BE2C (cell line): Measurements from ENCODE around the gene PGLYRP1.

Experiments used
- DNase-seq: peaks from one replicate; pipeline ENCODE4 v3.0.0-alpha.2; 2020
- H3K27me3 ChIP-seq: fragments of 250-450 bp; sonication (Bioruptor Pico); 2 replicates; pipeline ENCODE4 v1.5.1; 2020; ENCODE audit warnings: mild to moderate bottlenecking
- H3K36me3 ChIP-seq: fragments of 250-450 bp; sonication (Bioruptor Pico); 2 replicates; pipeline ENCODE4 v1.5.1; 2020; ENCODE audit warnings: mild to moderate bottlenecking
- H3K4me1 ChIP-seq: fragments of 250-450 bp; sonication (Bioruptor Pico); 2 replicates; pipeline ENCODE4 v1.5.1; 2020
- H3K4me3 ChIP-seq: 2 replicates; pipeline ENCODE4 v1.5.1; 2011; ENCODE audit warnings: low read depth, low read length
- H3K9me3 ChIP-seq: fragments of 250-450 bp; sonication (Bioruptor Pico); 2 replicates; pipeline ENCODE4 v1.5.1; 2020
- TF ChIP-seq, protein P1 (sequence below): IDR thresholded peaks from 2 replicates; pipeline ENCODE4 v1.5.1; 2012; ENCODE audit warnings: mild to moderate bottlenecking, low read depth, low read length

PGLYRP1 gene

DNA sequence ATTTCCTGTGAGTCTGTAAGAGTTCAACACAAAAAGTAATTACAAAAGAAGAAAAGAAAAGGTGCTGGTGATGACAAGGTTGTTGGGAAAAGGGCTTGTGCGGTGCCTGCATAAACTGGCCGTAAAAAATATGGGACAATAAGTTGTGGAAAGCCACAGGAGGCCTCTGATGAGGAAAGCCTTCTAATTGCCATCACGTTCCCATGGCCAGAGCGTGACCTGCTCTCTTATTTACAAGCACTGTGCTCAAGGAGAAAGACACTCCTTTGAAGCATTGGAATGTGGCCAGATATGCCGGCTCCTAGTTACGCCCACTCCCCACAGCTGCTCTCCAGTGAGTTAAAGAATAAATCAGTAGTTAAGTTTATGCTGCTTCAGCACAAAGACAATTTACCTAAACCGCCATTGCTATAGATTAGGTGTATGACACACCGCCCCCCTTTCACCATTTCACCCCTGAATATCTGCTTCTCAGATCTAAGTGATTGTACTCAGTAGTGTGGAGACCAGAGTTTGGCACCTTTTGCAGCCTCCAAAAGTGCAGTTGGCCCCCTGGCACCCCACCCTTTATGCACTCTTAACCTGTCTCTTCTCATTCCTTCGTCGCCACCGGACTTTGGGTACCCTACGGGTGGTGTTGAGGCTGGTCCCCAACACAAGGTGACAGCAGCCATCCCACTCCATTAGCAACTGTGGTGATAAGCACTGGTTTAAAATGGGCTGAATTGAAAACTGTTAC, 8.1 kb upstream of the PGLYRP1 start:
- Histone ChIP-seq H3K27me3 (peaks cover 28% of the 10 kb centered on the region), H3K4me1 (no peaks in the 10 kb centered on the region), H3K9me3 (no peaks in the 10 kb centered on the region), H3K36me3 (no peaks in the 10 kb centered on the region), H3K4me3 (no peak overlapping the region)
- DNase-seq, result no peak
- TF ChIP-seq, protein P1, sequence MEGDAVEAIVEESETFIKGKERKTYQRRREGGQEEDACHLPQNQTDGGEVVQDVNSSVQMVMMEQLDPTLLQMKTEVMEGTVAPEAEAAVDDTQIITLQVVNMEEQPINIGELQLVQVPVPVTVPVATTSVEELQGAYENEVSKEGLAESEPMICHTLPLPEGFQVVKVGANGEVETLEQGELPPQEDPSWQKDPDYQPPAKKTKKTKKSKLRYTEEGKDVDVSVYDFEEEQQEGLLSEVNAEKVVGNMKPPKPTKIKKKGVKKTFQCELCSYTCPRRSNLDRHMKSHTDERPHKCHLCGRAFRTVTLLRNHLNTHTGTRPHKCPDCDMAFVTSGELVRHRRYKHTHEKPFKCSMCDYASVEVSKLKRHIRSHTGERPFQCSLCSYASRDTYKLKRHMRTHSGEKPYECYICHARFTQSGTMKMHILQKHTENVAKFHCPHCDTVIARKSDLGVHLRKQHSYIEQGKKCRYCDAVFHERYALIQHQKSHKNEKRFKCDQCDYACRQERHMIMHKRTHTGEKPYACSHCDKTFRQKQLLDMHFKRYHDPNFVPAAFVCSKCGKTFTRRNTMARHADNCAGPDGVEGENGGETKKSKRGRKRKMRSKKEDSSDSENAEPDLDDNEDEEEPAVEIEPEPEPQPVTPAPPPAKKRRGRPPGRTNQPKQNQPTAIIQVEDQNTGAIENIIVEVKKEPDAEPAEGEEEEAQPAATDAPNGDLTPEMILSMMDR, result no peak

DNA sequence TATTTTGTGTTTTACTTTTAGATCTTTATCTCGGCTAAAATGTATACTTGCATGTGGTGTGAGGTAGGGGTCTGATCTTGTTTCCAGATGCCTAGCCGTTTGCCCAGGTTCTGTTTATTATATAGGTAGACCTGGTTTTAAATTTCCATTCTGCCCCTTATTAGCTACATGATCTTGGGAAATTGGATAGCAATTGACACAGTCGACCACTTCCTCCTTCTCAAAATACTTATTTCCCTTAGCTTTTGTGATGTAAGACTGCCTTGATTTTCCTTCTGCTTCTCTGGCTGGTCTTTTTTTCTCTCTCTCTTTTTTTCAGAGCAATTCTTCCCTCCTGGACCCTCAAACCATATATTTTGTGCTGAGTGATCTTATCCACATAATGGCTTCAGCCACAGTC, 3.0 kb upstream of the PGLYRP1 start:
- Histone ChIP-seq H3K4me3 (no peak overlapping the region), H3K4me1 (no peaks in the 10 kb centered on the region), H3K9me3 (no peaks in the 10 kb centered on the region), H3K36me3 (no peaks in the 10 kb centered on the region), H3K27me3 (peaks cover 10% of the 10 kb centered on the region)
- no peak for DNase-seq
- TF ChIP-seq, protein P1, result no peak

DNA sequence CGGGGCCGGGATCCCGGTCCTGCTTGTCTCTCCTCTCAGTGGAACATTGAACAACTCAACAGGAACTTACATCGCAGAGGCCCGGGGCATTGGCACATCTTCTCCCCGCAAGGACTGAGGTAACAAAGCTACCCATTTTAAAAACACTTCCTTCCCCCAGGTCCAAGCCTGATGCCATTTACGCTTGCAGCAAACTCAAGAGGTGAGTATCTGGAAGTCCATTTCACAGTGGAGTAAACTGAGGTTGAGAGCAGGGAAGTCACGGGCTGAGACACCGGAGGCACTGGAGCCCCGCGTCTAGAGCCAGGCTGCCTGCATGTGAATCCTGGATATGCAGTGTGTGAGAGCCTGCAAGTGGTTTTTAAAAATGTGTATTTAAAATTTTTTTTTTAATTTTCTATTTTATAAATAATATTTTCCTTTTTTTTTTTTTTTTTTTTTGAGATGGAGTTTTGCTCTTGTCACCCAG, 492 bp upstream of the PGLYRP1 start:
- TF ChIP-seq, protein P1, result no peak
- H3K4me3 ChIP-seq, result no peak overlapping the region
- no peaks in the 10 kb centered on the region for H3K9me3 ChIP-seq
- peaks cover 10% of the 10 kb centered on the region for H3K27me3 ChIP-seq
- H3K36me3 ChIP-seq, result no peaks in the 10 kb centered on the region
- H3K4me1 ChIP-seq, result no peaks in the 10 kb centered on the region
- DNase-seq, result no peak

DNA sequence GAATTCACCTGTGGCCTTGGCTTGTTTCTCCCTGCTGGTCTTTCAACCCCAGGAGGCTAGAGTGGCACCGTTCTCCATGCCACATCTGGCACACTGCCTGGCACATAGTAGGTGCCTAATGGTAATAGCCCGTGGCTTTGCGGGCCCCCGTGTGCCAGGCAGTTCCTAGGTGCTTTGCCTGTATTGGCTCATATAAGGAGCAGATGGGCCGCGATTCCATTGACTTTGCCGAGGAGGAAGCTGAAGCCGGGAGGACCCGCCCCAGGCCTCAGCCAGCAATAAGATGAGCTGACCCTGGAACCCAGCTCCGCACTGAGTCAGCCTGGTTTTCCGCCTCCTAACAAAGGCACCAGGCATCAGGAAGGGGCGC, 807 bp downstream of the PGLYRP1 start:
- Histone ChIP-seq H3K27me3 (peaks cover 10% of the 10 kb centered on the region), H3K4me1 (0 out of 2 replicates have a peak, but pooled peaks cover 2% of the 10 kb centered on the region), H3K4me3 (no peak overlapping the region), H3K9me3 (no peaks in the 10 kb centered on the region), H3K36me3 (no peaks in the 10 kb centered on the region)
- DNase-seq, result no peak
- TF ChIP-seq, protein P1, result no peak

DNA sequence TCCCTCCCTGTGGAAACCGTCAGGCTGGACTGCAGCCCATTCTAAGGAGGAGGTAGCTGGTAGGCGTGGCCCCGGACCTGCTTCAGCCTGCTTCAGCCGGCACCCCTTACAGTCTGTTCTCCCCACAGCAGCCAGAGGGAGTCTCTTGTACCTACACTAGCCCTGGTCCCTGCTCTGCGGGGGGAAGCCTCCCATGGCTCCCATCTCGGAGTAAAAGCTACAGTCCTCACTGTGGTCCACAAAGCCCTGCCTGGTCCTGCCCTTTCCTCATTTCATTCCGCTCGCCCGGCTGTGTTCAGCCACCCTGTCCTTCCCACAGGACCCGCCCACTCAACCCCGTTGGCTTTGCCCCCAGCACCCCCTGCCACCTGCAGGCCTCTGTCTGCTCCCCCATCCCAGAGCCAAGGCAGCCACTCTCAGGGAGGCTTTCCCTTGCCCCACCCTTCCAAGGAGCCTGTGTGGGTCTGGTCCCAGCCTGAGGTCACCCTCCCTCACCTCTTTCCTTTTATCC, 1.3 kb downstream of the PGLYRP1 start:
- TF ChIP-seq, protein P1, result no peak

DNA sequence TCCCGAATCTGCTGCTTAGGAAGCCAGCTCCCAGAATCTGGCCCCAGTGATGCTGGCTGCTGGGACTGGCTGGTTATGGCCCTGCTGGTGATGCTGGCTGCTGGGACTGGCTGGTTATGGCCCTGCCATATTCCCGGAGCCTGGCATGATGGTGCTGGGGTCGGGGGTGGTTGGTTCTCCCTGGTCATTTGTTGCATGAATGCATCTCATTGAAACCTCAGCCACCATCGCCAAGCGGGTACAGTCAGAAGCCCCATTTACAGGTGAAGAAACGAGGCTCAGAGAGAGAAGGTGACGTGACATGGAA, 2.1 kb downstream of the PGLYRP1 start:
- no peak for DNase-seq
- TF ChIP-seq, protein P1, result no peak
- no peaks in the 10 kb centered on the region for H3K36me3 ChIP-seq
- H3K4me3 ChIP-seq, result no peak overlapping the region
- H3K27me3 ChIP-seq, result peaks cover 17% of the 10 kb centered on the region
- 0 out of 2 replicates have a peak, but pooled peaks cover 3% of the 10 kb centered on the region for H3K4me1 ChIP-seq
- H3K9me3 ChIP-seq, result no peaks in the 10 kb centered on the region

More for the DNA sequence above, 1.3 kb downstream of the PGLYRP1 start:
- H3K9me3 ChIP-seq, result no peaks in the 10 kb centered on the region
- H3K27me3 ChIP-seq, result peaks cover 10% of the 10 kb centered on the region
- H3K4me1 ChIP-seq, result 0 out of 2 replicates have a peak, but pooled peaks cover 3% of the 10 kb centered on the region
- H3K36me3 ChIP-seq, result no peaks in the 10 kb centered on the region
- no peak for DNase-seq
- H3K4me3 ChIP-seq, result no peak overlapping the region
